Measurements from ENCODE around the gene ZNF236. TPM values are rescaled to one million over a fixed set of nuclear protein-coding genes. Genes with fewer than 3 reads are reported as not detected.
A peak's percentile ranks its signal among the peaks of the same experiment; 100 is the strongest.
"Not testable (repeated sequence)": the region's sequence is repeated elsewhere in the genome, so short reads cannot be mapped to it uniquely, and the experiment has no call there.

ZNF236 gene
- total RNA-seq, 1 donor from 2014 or later = 21.0 TPM

DNA sequence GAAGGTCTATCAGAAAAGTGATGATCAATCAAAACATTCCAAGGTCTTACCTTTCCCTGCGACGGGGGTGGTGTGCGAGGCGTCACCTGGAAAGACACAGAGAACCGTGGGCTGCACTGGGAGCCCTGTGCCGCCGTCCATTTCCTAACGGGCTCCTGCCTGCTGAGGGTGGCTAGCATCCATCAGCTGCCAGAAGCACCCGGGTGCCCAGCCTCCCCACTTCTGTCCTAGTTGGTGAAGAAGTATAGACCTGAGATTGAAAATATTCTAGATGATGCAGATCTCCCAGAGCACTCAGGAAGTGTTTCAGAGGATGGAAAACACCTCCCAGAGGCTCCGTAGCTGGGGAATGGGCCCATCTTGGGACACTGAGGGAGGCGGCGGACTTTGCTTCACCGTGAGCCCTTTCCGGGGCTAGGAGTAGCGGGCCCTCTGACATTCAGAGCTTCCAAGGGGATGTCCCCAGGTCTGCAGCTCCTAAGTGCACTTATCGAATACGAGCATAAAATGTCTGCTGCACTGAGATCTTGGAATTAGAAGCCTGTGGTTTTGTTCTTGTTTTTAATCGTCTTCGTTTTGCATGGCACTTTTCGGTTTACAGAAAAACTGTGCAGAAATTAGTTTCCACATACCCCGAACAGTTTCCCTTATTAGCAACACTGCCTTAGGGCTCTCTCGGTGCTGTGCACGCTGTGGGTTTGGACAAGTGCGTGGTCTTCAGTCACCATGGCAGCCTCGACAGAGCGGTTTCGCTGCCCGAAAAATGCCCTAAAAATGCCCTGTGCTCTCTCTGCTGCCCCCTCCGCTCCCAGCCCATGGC lies 166.7 kb downstream of the ZNF236 start:
- H3K36me3 Mint-ChIP-seq (ENCODE audit: unreplicated experiment) = no peaks in the 10 kb centered on the region
- H3K4me1 Mint-ChIP-seq (ENCODE audit: low read depth, unreplicated experiment) = peaks cover 36% of the 10 kb centered on the region
- peaks cover 10% of the 10 kb centered on the region for H3K27me3 Mint-ChIP-seq (ENCODE audit: unreplicated experiment)
- TF ChIP-seq, protein P1, sequence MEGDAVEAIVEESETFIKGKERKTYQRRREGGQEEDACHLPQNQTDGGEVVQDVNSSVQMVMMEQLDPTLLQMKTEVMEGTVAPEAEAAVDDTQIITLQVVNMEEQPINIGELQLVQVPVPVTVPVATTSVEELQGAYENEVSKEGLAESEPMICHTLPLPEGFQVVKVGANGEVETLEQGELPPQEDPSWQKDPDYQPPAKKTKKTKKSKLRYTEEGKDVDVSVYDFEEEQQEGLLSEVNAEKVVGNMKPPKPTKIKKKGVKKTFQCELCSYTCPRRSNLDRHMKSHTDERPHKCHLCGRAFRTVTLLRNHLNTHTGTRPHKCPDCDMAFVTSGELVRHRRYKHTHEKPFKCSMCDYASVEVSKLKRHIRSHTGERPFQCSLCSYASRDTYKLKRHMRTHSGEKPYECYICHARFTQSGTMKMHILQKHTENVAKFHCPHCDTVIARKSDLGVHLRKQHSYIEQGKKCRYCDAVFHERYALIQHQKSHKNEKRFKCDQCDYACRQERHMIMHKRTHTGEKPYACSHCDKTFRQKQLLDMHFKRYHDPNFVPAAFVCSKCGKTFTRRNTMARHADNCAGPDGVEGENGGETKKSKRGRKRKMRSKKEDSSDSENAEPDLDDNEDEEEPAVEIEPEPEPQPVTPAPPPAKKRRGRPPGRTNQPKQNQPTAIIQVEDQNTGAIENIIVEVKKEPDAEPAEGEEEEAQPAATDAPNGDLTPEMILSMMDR (IDR thresholded peaks at IDR 0.05; ENCODE audit: partially characterized antibody, unreplicated experiment) = no peak
- H3K9me3 Mint-ChIP-seq (ENCODE audit: unreplicated experiment) = peaks cover 19% of the 10 kb centered on the region
- no peak for DNase-seq
- peak overlapping the region; percentile 14 for H3K27ac Mint-ChIP-seq (ENCODE audit: unreplicated experiment)
- H3K4me3 Mint-ChIP-seq (ENCODE audit: unreplicated experiment) = no peak overlapping the region

DNA sequence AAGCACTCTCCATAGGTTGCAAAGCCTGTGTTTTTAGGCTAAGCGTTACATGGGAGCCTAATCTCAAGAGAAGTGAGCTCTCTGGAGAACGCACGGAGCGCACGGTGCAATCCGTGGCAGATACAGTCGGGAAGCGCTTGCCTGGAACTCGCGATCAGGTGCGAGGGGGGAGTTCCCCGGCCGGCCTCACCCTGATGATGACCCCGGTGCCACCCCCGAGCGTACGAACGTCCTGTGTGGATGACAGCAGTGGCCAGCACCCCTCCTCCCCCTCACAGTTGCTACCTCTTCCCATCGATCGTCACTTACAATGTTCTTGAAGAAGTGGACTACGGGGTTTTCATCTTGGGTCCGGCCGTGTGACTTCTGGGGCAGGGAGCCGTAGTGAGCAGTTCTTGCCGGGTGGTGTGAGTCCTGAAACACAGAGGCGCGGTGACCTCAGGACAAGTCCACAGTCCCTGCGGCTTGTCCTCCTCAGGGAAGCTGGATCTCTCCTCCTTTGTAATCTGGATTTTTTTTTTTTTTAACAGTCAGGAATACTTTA lies 167.4 kb downstream of the ZNF236 start:
- Mint-ChIP-seq H3K4me3 (ENCODE audit: unreplicated experiment) (no peak overlapping the region), H3K27me3 (ENCODE audit: unreplicated experiment) (peaks cover 10% of the 10 kb centered on the region), H3K36me3 (ENCODE audit: unreplicated experiment) (no peaks in the 10 kb centered on the region), H3K9me3 (ENCODE audit: unreplicated experiment) (peaks cover 19% of the 10 kb centered on the region), H3K4me1 (ENCODE audit: low read depth, unreplicated experiment) (peaks cover 40% of the 10 kb centered on the region), H3K27ac (ENCODE audit: unreplicated experiment) (peak overlapping the region; percentile 77)
- TF ChIP-seq, protein P1 (IDR thresholded peaks at IDR 0.05; ENCODE audit: partially characterized antibody, unreplicated experiment) = no peak
- no peak for DNase-seq

DNA sequence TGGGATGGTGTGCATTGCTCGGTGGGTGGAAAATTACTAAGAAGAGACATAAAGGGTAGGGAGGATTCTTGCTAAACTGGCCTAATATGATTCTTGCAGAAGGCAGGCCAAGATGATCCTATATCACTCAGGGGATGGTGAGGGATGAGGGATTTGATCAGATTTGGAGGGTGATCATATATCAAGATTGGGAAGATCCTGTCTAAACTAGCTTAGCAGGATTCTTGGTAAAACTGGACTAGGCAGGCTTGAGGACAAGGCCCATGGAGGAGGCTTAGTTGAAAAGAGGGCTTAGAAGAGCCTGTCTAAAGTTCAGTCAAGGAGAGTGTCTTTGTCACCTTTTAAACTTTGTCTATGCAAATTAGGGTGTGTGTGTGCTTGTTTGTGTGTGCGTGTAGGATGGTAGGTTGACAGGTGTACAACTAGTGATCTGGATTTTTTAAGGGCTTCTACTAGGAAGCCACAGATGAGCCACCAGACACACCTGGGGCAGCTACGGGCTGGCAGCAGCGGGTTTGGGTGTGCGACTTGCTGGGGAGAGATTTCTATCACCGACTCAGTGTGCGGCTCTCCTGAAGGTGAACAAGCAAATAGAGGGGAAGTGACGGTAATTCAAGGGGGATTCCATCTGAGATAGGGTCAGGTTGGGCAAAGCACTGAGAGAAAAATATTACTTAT lies 168.1 kb downstream of the ZNF236 start:
- Mint-ChIP-seq H3K9me3 (ENCODE audit: unreplicated experiment) (peaks cover 19% of the 10 kb centered on the region), H3K4me3 (ENCODE audit: unreplicated experiment) (peak overlapping the region; percentile 21), H3K4me1 (ENCODE audit: low read depth, unreplicated experiment) (peaks cover 40% of the 10 kb centered on the region), H3K27ac (ENCODE audit: unreplicated experiment) (peak overlapping the region; percentile 86)
- not testable (repeated sequence) for DNase-seq; H3K36me3 Mint-ChIP-seq (ENCODE audit: unreplicated experiment); H3K27me3 Mint-ChIP-seq (ENCODE audit: unreplicated experiment)

DNA sequence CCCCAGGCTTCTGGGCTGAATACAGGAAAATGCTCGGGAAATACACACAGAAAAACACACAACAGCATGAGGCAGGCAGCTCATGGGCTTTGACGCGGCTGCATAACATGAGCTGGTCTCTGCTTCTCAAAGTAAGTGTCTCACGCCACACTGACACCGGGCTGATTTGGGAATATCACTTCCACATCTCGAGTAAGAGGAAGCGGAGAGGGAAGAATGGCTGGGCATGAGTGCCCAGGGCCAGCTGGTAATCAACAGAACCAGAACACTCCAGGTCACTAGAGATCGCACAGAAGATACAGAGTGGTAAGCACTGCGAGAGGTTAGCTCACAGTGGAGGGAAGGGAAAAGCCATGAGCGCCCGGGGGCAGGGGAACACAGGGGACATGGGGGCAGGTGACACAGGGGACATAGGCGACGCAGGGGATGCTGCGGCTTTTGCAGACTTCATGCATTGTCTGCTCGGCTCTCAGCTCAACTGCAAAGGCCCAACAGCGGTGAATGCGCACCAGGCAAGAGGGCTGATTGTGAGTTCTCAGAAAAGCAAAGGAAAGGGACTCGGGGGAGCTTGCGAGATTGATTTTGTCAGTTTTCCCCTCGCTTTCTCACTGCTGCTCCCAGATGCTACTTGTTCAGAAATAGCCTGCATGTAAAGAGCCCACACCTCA lies 168.8 kb downstream of the ZNF236 start:
- Mint-ChIP-seq H3K9me3 (ENCODE audit: unreplicated experiment) (peaks cover 19% of the 10 kb centered on the region), H3K4me1 (ENCODE audit: low read depth, unreplicated experiment) (peaks cover 40% of the 10 kb centered on the region), H3K4me3 (ENCODE audit: unreplicated experiment) (peak overlapping the region; percentile 76), H3K27me3 (ENCODE audit: unreplicated experiment) (peaks cover 10% of the 10 kb centered on the region), H3K27ac (ENCODE audit: unreplicated experiment) (peak overlapping the region; percentile 86), H3K36me3 (ENCODE audit: unreplicated experiment) (no peaks in the 10 kb centered on the region)
- peak; percentile 54 for DNase-seq
- TF ChIP-seq, protein P1 (IDR thresholded peaks at IDR 0.05; ENCODE audit: partially characterized antibody, unreplicated experiment) = no peak
